GM21526 (cell line): ENCODE data around the gene CHI3L1.

ENCODE experiments used
- ATAC-seq: cut with Tn5 transposase; IDR thresholded peaks from one replicate; pipeline ENCODE4 v1.9.1; 2021; ENCODE audit warnings: moderate library complexity; ENCODE audit not compliant: unreplicated experiment, low FRiP score

The CHI3L1 gene

GRCh38 chr1:203170625-203171330, 15.7 kb downstream of the CHI3L1 start:
- no peak for ATAC-seq

GRCh38 chr1:203169770-203170520, 16.6 kb downstream of the CHI3L1 start:
- no peak for ATAC-seq

DNA sequence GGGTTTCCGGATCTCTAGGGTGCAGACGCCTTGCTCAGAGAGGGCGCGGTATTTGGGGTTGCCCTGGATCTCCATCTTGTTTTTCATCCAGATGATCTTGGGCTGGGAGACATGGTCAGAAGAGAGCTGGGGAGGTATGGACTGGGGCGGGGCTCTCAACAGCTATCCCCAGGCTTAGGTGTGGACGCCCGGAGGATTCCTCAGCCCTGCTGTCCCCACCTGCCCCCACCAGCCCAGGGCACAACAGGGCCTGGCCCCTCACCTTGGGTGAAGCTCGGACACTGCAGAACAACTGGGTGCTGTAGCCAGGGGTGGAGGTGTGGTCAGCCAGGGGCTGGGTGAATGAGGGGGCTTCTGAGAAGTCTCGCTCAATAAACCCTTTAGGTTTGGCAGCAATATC, 17.5 kb downstream of the CHI3L1 start:
- ATAC-seq = no peak

DNA sequence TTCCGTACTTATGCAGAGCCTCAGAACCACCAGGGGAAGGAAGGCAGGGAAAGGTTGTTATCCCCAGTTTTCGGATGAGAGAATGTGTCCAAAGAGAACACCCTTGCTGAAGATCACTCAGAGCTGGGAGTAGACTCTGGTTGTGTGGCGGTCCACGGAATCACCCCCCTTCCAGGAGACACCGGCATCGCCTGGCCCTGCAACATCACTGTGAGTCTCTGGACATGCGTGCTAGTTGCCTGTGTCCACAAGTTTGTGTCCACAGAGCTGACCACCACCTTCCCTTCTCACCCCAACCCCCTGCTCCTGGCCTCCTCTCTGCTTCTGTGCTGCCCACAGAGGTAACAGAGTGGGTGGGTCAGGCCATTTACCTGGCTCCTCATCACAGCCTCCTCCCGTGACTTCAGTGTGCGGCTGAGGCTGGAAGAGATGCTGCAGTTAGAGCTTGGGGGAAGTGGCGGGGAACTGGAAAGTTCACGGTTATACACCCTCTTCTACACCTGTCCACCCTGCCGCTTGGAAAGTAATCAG, 18.2 kb downstream of the CHI3L1 start:
- ATAC-seq = no peak

- no peak for ATAC-seq
Measured at GRCh38 chr1:203167913-203168200, 18.6 kb downstream of the CHI3L1 start.

DNA sequence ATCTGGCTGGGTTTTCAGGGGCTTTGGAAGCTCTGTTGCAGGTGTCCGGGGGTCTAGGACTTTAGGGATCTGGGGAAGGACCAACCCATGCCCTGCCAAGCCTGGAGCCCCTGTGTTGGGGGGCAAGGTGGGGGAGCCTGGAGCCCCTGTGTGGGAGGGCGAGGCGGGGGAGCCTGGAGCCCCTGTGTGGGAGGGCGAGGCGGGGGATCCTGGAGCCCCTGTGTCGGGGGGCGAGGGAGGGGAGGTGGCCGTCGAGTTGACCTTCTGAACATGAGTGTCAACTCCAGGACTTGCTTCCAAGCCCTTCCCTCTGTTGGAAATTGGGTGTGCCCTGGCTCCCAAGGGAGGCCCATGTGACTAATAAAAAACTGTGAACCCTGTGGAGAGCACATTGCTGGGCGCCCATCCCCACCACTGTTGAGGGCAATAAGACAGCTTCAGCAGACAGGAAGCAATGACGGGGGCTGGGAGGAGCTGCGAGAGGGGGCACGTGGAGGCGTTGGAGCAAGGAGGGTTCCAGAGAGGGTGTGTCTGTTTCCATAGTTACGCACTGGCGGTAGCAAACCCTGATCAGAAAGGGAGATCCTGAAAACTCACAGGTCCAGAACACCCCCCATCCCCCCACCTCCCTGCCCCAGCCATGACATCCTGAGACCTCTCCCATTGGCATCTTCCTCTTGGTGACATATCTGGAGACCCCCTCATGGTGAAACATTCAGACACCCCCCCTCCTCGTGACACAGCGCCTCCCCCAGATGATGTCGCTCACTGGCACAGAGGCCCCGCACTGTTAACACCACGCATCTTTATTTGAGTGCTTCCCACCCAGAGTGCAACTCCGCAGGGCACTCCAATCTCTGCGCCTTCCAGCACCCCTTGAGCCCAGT, 19.2 kb downstream of the CHI3L1 start:
- no peak for ATAC-seq

DNA sequence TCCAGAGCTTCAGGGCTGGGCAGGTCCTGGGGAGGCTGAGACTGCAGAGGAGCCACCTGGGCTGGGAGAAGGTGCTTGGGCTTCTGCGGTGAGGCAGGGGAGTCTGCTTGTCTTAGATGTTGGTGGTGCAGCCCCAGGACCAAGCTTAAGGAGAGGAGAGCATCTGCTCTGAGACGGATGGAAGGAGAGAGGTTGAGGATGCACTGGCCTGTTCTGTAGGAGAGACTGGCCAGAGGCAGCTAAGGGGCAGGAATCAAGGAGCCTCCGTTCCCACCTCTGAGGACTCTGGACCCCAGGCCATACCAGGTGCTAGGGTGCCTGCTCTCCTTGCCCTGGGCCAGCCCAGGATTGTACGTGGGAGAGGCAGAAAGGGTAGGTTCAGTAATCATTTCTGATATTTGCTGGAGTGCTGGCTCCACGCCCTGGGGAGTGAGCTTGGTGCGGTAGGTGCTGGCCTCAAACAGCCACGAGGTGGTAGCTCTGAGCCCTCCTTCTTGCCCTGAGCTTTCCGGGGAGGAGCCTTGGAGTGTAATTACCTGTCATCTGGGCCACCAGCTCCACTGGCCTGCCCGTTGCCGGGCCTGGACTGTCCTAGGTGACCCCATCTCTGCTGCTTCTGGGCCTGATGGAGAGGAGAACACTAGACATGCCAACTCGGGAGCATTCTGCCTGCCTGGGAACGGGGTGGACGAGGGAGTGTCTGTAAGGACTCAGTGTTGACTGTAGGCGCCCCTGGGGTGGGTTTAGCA, 20.1 kb downstream of the CHI3L1 start:
- no peak for ATAC-seq

- ATAC-seq = no peak
Measured at GRCh38 chr1:203165800-203166161, 20.7 kb downstream of the CHI3L1 start.

GRCh38 chr1:203165101-203165799, 21.3 kb downstream of the CHI3L1 start:
- ATAC-seq = no peak

DNA sequence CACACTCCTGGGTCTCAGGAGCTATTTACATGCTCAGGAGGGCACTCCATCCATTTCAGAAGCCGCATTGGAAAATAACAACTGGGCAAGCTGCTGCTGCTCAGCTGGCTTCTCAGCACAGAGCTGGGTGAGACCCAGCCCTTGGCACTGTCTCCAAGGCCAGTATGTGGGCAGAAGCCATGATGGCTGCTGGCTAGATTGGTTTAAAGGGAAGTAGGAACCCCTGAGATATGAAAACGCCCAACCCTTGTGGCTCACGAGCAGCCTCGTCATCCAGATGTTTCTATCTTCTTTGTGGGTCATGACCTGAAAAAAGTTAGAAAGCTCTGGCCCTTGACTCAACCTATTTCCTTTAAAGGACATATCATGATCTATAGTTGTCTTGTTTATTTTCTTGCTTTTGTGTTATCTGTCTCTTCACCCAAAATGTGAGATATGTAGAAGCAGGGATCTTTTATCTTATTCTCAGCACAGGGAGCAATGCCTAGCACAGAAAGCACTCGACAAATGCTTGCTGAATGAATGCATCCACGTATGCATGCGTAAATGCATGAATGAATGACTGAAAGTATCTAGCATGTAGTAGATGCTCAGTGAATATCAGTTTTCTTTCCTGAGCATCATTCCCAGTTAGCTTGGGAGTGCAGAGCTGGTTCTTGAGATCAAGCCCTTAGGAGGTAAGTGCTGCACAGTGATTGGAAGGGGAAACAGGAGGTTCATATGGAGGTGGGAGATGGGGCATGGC, 22.4 kb downstream of the CHI3L1 start:
- ATAC-seq = no peak

- ATAC-seq = no peak
Measured at GRCh38 chr1:203162403-203162802, 24.1 kb downstream of the CHI3L1 start.

- no peak for ATAC-seq
Measured at GRCh38 chr1:203161703-203162102, 24.8 kb downstream of the CHI3L1 start.

DNA sequence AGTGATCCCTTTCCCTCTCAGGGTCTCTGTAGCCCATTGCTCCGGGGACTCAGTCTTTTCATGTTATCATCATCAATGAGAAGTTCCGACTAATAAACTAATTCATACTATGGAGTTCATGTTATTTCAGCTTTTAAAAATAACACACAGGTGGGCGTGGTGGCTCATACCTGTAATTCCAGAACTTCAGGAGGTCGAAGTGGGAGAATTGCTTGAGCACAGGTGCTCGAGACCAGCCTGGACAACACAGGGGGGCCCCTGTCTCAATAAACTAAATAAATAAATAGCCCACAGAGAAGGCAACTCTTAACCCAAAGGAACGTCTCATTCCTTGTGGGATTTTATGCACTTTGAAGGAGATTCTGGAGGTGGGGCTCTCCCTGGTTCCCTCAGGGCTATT, 25.3 kb downstream of the CHI3L1 start:
- no peak for ATAC-seq

- ATAC-seq = no peak
Measured at GRCh38 chr1:203159844-203160243, 26.7 kb downstream of the CHI3L1 start.

GRCh38 chr1:203158960-203159665, 27.4 kb downstream of the CHI3L1 start:
- no peak for ATAC-seq

GRCh38 chr1:203158423-203158822, 28.1 kb downstream of the CHI3L1 start:
- no peak for ATAC-seq

DNA sequence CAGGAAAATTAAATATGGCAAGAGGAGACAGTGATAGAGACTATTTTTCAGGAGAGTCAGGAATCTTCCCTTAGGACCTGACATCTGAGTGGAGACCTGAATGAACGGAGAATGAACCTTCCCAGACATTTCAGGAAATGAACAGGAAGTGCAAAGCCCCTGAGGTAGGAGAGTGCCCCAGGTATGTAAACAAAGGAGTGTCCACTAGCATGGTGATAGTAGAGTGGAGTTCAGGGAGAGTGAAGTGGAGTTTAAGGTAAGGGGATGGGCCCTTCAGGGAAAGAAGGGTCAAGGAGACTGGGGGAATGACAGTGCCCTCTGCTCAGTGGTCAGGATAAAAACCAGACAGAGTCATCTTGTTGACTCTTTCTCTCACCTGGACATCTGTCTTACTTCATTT, 30.2 kb downstream of the CHI3L1 start:
- no peak for ATAC-seq

DNA sequence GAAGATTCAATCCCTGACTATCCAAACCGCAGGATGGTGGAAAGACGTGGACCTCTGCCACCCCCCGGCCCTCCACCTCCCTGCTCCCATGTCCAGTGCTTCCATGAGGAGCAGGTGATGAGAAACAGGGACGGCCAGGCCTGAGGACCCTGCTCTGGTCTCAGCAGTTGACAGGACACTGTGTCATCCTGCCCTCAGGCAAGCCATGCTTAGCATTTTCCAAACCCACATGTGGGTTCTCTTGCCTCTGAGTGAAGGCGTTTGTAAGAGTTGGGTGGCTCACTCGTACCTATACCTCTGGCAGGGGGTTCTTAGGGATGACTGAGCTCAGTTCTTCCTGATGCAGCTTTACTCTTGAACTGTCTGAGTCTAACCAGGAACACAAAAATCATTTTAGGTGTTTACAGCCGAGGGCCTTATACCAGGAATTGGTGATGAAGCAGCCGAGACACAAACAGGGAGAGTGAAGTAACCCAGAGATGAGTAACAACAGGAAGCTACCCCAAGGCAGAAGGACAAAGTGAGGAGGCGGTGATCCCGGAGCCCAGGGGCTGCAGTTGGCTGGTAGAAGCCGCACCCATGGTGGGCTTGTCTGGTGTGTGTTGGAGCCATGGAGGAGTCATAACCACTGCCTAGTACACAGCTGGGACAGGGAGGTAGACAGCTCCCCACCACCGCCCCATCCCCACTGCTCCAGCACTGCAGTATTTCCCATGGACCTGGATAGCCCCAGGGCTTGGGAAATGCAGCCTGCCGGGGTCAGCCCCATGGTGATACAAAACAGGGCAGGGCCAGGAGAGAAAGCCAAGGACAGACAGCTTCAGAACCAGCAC, 32.3 kb downstream of the CHI3L1 start:
- no peak for ATAC-seq
